C4-2B (cell line): Measurements from ENCODE around the gene DNAJC1.
A peak's percentile ranks its signal among the peaks of the same experiment; 100 is the strongest.

Experiments used
- H3K27ac ChIP-seq: fragments of 450-650 bp; 2 replicates; pipeline ENCODE4 v1.5.1; 2017
- ZFX ChIP-seq: fragments of 450-650 bp; IDR thresholded peaks from 2 replicates; pipeline ENCODE4 v1.6.1; 2017
- TF ChIP-seq, protein P1 (sequence below): fragments of 450-650 bp; conservative IDR thresholded peaks from 2 replicates; pipeline ENCODE4 v1.5.1; 2017; ENCODE audit warnings: mild to moderate bottlenecking

DNAJC1 gene

DNA sequence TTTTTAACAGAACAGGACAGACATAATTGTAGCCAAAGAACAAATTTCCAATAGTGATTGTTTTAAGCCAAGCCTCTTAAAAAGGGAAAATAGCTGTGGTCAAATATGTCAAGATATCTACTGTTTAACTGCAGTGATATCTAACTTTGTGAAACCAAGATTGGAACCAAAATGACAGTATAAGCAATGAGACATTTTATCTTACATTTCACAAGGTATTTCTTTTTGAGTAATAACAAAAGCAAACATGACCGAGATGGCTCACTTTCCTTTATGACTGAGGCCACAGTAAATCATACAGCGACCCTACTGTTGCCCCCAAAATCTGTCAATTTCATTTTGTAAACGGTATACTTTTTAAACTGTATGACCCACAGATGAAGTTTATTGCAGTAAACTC, 253.7 kb downstream of the DNAJC1 start:
- TF ChIP-seq, protein P1, sequence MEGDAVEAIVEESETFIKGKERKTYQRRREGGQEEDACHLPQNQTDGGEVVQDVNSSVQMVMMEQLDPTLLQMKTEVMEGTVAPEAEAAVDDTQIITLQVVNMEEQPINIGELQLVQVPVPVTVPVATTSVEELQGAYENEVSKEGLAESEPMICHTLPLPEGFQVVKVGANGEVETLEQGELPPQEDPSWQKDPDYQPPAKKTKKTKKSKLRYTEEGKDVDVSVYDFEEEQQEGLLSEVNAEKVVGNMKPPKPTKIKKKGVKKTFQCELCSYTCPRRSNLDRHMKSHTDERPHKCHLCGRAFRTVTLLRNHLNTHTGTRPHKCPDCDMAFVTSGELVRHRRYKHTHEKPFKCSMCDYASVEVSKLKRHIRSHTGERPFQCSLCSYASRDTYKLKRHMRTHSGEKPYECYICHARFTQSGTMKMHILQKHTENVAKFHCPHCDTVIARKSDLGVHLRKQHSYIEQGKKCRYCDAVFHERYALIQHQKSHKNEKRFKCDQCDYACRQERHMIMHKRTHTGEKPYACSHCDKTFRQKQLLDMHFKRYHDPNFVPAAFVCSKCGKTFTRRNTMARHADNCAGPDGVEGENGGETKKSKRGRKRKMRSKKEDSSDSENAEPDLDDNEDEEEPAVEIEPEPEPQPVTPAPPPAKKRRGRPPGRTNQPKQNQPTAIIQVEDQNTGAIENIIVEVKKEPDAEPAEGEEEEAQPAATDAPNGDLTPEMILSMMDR = no peak
- no peak for TF ChIP-seq ZFX

DNA sequence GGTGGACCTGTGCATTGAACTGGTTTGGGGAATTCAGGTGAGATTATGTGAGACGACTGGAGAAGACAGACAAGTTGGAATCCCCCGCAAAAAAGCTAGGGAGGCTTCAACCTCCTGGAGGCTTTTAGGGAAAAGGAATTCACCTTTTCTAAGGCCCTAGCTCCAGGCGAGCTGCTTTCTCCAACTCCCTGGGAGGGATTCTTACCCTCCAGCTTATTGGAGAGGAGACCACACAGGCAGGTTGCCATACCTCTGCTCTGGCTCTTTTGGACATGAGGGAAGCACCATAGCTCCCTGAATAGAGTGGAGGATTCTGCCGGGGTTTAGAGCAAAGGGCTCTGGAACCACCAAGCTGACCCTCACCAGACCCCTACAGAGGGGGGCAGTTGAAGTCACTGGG, 255.7 kb downstream of the DNAJC1 start:
- TF ChIP-seq, protein P1 = no peak
- no peak for TF ChIP-seq ZFX
- H3K27ac ChIP-seq = no peak overlapping the region

More for the DNA sequence above, 253.7 kb downstream of the DNAJC1 start:
- no peak overlapping the region for H3K27ac ChIP-seq

DNA sequence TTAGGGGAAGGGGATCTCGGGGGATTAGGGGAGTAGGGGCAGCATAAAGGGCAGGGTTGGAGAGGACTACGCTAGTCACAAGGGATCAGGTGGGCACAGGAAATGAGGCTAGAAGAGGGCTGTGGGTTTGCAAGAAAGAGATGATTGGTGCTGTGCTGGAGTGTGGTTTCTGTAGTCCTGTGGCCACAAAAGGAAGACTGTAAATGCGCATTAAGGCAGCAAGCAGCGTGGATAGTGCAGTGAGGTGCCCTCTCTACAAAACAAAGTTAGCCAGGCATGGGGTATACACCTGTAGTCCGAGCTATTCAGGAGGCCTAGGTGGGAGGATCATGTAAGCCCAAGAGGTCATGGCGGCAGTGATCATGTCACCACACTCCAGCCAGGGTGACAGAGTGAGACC, 257.4 kb downstream of the DNAJC1 start:
- no peak for TF ChIP-seq ZFX
- TF ChIP-seq, protein P1 = no peak
- H3K27ac ChIP-seq = no peak overlapping the region

DNA sequence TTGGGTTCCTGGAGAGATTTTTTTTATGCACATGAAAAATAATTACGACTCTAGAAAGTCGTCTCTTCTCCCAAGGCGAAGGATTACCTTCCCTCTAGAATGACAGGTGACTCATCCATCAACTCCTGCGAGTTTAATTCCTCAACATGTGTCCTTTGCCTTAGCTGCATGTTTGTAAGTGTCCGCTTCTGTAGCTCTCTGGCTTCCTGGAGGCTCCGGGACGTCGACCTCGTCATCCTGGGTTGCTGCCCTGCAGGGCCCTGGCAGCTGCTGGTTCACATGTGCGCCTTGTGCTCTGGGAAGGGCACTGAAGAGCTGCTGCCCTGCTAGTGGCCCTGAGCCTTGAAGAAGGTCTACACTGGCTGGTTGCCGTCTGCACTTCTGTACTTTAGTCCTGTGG, 259.3 kb downstream of the DNAJC1 start:
- no peak for TF ChIP-seq ZFX
- TF ChIP-seq, protein P1 = no peak
- H3K27ac ChIP-seq = peak overlapping the region; percentile 34; the same call in 1 of the 2 replicates

DNA sequence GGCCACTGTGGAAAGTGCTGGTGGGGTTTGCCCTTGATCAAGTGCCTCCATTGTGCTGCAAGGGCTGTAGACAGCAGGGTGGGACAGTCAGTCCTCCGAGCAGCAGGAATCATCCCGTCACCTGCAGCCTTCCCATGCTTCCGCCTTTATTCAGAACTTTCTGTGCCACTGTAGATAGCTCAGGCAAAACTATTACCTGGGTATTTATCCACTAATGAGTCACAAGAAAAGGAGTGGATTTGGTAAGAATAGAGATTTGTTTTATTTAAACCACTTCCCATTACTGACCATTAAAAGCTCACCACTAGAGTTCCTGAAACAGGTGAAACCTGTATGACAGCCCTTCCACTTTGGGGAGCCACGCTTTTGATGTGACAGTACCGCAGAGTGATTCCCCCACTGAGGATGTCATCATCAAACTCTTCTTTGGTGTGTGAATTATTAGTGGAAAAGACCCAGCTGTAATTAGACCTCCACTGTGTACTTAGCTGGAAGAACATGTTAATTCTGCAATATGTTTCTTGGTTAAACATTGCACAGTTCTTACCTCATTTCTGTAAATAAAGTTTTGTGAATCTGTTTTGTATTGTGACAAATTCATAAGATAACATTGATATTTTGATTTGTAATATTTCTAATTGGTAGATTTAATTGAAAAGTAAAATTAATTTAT, 260.7 kb downstream of the DNAJC1 start:
- TF ChIP-seq ZFX = no peak
- TF ChIP-seq, protein P1 = no peak
- no peak overlapping the region for H3K27ac ChIP-seq

DNA sequence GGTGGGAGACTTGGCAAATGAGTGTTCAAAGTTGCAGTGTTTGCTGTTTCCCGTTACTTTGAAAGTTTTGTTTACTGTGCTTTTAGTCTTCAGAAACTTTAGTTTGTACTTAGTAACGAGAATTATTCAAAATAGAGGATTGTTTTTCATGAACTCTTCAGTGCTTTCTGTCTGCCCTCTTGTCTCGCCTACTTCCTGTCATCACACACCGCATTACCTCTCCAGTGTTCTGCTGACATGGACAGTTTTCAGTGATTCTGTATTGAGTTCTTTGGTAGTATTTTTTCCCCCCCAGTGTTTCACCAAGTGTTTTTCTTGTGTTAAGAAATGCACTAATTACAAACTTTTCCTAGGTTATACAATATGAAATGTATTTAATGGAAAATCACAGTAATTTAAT, 262.5 kb downstream of the DNAJC1 start:
- no peak for TF ChIP-seq ZFX
- TF ChIP-seq, protein P1 = no peak
- H3K27ac ChIP-seq = no peak overlapping the region

DNA sequence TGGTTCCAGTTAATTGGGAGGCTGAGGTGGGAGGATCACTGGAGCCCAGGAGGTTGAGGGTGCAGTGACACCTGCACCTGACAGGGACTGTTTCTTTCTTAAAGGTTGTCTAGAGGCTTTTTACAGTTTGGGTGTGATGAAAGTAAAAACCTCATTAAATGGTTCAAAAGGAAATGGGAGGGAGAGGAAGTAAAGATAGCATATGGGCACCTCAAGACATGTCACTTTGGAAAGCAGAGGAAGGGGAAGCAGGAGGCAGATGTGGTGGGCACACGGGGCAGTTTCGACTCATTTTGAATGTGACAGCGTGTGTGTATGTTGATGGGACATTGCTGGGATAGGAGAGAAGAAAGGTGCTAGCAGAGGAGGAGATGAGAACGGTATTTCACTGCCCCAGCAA, 266.4 kb downstream of the DNAJC1 start:
- TF ChIP-seq, protein P1 = no peak
- no peak for TF ChIP-seq ZFX
- no peak overlapping the region for H3K27ac ChIP-seq
